Keratinocyte (primary cell): ENCODE data around the gene TLCD3A. TPM values are rescaled to one million over a fixed set of nuclear protein-coding genes. Genes with fewer than 3 reads are reported as not detected.
A peak's percentile ranks its signal among the peaks of the same experiment; 100 is the strongest.

Experiments used
- DNase-seq: peaks from one replicate; pipeline ENCODE4 v3.0.0-alpha.2; 2011; ENCODE audit warnings: low read depth, missing footprints, low spot score
- FAIRE-seq: peaks from 2 replicates; lab custom pipeline; 2011; peaks lifted over from hg19 to GRCh38; lab: Jason Lieb, UNC
- H2AFZ ChIP-seq: 2 replicates; pipeline ENCODE4 v1.6.0; 2012; ENCODE audit warnings: low read length, control low read depth, inconsistent platforms; ENCODE audit not compliant: control insufficient read depth
- H3K27ac ChIP-seq: 2 replicates; pipeline ENCODE4 v1.5.1; 2011; ENCODE audit warnings: low read length; ENCODE audit not compliant: control insufficient read depth, insufficient read depth
- H3K27me3 ChIP-seq: 3 replicates; pipeline ENCODE4 v1.6.0; 2011; ENCODE audit warnings: low read length; ENCODE audit not compliant: control insufficient read depth, insufficient read depth; ENCODE audit errors: extremely low read depth
- H3K36me3 ChIP-seq, 2 experiments: 2 replicates in 1 of 2; 3 replicates in 1 of 2; pipeline ENCODE4 v1.5.1; 2011; ENCODE audit warnings: low read length in 2 of 2, mild to moderate bottlenecking in 1 of 2; ENCODE audit not compliant: control insufficient read depth in 2 of 2, insufficient read depth in 2 of 2; ENCODE audit errors: extremely low read depth in 1 of 2
- H3K4me1 ChIP-seq: 3 replicates; pipeline ENCODE4 v1.5.1; 2011; ENCODE audit warnings: low read length; ENCODE audit not compliant: control insufficient read depth, insufficient read depth; ENCODE audit errors: extremely low read depth
- H3K4me2 ChIP-seq: 3 replicates; pipeline ENCODE4 v1.6.0; 2011; ENCODE audit warnings: low read depth, low read length; ENCODE audit not compliant: control insufficient read depth, insufficient read depth; ENCODE audit errors: extremely low read depth
- H3K4me3 ChIP-seq, 3 experiments: fragments of 200-600 bp in 1 of 3; sonication (generic) in 1 of 3; 2 replicates in 2 of 3; 3 replicates in 1 of 3; pipeline ENCODE4 v1.5.1; 2011 to 2016; ENCODE audit warnings: low read length in 3 of 3, mild to moderate bottlenecking in 3 of 3, control low read depth in 2 of 3, inconsistent platforms in 1 of 3, low read depth in 1 of 3, mixed read lengths in 1 of 3, mixed run types in 1 of 3, moderate library complexity in 1 of 3; ENCODE audit not compliant: control insufficient read depth in 2 of 3, insufficient read depth in 2 of 3; ENCODE audit errors: extremely low read depth in 1 of 3
- H3K79me2 ChIP-seq: 2 replicates; pipeline ENCODE4 v1.6.0; 2012; ENCODE audit warnings: low read length; ENCODE audit not compliant: control insufficient read depth, insufficient read depth
- H3K9ac ChIP-seq: 3 replicates; pipeline ENCODE4 v1.6.0; 2011; ENCODE audit warnings: low read length; ENCODE audit not compliant: control insufficient read depth, insufficient read depth; ENCODE audit errors: extremely low read depth
- H3K9me1 ChIP-seq: 3 replicates; pipeline ENCODE4 v1.6.0; 2011; ENCODE audit warnings: low read length; ENCODE audit not compliant: control insufficient read depth, insufficient read depth; ENCODE audit errors: extremely low read depth
- H3K9me3 ChIP-seq: 2 replicates; pipeline ENCODE4 v1.5.1; 2012; ENCODE audit warnings: low read depth, low read length; ENCODE audit not compliant: control insufficient read depth
- H4K20me1 ChIP-seq: 3 replicates; pipeline ENCODE4 v1.6.0; 2011; ENCODE audit warnings: low read length; ENCODE audit not compliant: control insufficient read depth, insufficient read depth; ENCODE audit errors: extremely low read depth
- CTCF ChIP-seq, 3 experiments: IDR thresholded peaks in 1 of 3; conservative IDR thresholded peaks in 1 of 3; optimal IDR thresholded peaks in 1 of 3; 2 replicates in 2 of 3; 3 replicates in 1 of 3; pipeline versions ENCODE3 to v1.5.1; 2011; ENCODE audit warnings: low read length in 3 of 3, mild to moderate bottlenecking in 3 of 3, moderate library complexity in 2 of 3, control low read depth in 1 of 3, inconsistent platforms in 1 of 3; ENCODE audit not compliant: insufficient read depth in 2 of 3; ENCODE audit errors: extremely low read depth in 1 of 3
- EZH2 ChIP-seq: IDR thresholded peaks from one replicate; pipeline ENCODE4 v1.6.1; 2012; ENCODE audit warnings: inconsistent platforms, mild to moderate bottlenecking, low read length, moderate library complexity
- dilution Hi-C: fragments of 300-500 bp; cut with MboI; formaldehyde crosslinking; loops from one replicate; pipeline ENCODE4 v1.7.0; 2020; ENCODE audit warnings: low sequenced_read_pairs; ENCODE audit not compliant: extremely low pct_ligation_motif_present
- polyA plus RNA-seq, 5 experiments: library from polyadenylated mRNA; depleted of rRNA in 3 of 5; stranded (reverse) in 3 of 5; stranded (forward) in 1 of 5; unstranded in 1 of 5; fragments of >200 nt; gene quantifications; 1 replicate in 1 of 5; 2 replicates in 3 of 5; 3 replicates in 1 of 5; pipeline versions ENCODE4 v1.2.1 to v1.2.3, GENCODE V29; 2011 to 2012; ENCODE audit warnings: missing spikeins in 2 of 5, low read depth in 1 of 5, low replicate concordance in 1 of 5

TLCD3A gene
- polyA plus RNA-seq, 1 donor (not counting 4 experiments of a cell fraction or from before 2014, with no cell fraction given) = 34.1 TPM

- H3K4me1 ChIP-seq = peaks cover 43% of the 10 kb centered on the region
Observed at GRCh38 chr17:692116-692515, 40.3 kb upstream of the TLCD3A start.

GRCh38 chr17:693791-694638, 38.4 kb upstream of the TLCD3A start:
- Histone ChIP-seq H3K4me2 (peak overlapping the region; percentile 72), H3K27ac (peak overlapping the region; percentile 49), H3K9ac (peak overlapping the region; percentile 34), H3K27me3 (no peaks in the 10 kb centered on the region), H3K79me2 (no peaks in the 10 kb centered on the region), H3K4me1 (peaks cover 43% of the 10 kb centered on the region), H4K20me1 (no peaks in the 10 kb centered on the region), H3K36me3 (peaks cover 15 to 16% of the 10 kb centered on the region in 2 experiments), H3K9me1 (peaks cover 2% of the 10 kb centered on the region), H3K9me3 (no peaks in the 10 kb centered on the region), H3K4me3 (peak overlapping the region in 1 of 3 experiments; percentile 8), H2AFZ (no peak overlapping the region)
- TF ChIP-seq EZH2 (no peak), CTCF (optimal IDR thresholded peaks at IDR 0.05 in 1 of 3, IDR thresholded peaks at IDR 0.05 in 1 of 3, conservative IDR thresholded peaks at IDR 0.05 in 1 of 3; ENCODE audit: extremely low read depth in 1 of 3, insufficient read depth in 2 of 3, low read length in 3 of 3) (no peak)
- FAIRE-seq = peak; percentile 85
- dilution Hi-C loops = no loop called here
- DNase-seq = peak; percentile 85

More at GRCh38 chr17:692116-692515, 40.3 kb upstream of the TLCD3A start:
- peaks cover 2% of the 10 kb centered on the region for H3K79me2 ChIP-seq
- peaks cover 2% of the 10 kb centered on the region for H3K9me1 ChIP-seq
- dilution Hi-C loops = no loop called here
- H3K4me2 ChIP-seq = peak overlapping the region; percentile 70
- no peaks in the 10 kb centered on the region for H3K27me3 ChIP-seq
- no peak overlapping the region for H2AFZ ChIP-seq
- no peaks in the 10 kb centered on the region for H3K9me3 ChIP-seq
- H3K4me3 ChIP-seq = peak overlapping the region in 1 of 3 experiments; percentile 19
- peak overlapping the region; percentile 79 for H3K27ac ChIP-seq
- DNase-seq (peak; percentile 71), FAIRE-seq (peak; percentile 87)
- H3K9ac ChIP-seq = peak overlapping the region; percentile 61
- no peaks in the 10 kb centered on the region for H4K20me1 ChIP-seq
- H3K36me3 ChIP-seq = peaks cover 11 to 19% of the 10 kb centered on the region in 2 experiments
- TF ChIP-seq CTCF (optimal IDR thresholded peaks at IDR 0.05 in 1 of 3, IDR thresholded peaks at IDR 0.05 in 1 of 3, conservative IDR thresholded peaks at IDR 0.05 in 1 of 3; ENCODE audit: extremely low read depth in 1 of 3, insufficient read depth in 2 of 3, low read length in 3 of 3) (no peak), EZH2 (no peak)
